ENCODE data around the gene HHAT.

The HHAT gene

DNA sequence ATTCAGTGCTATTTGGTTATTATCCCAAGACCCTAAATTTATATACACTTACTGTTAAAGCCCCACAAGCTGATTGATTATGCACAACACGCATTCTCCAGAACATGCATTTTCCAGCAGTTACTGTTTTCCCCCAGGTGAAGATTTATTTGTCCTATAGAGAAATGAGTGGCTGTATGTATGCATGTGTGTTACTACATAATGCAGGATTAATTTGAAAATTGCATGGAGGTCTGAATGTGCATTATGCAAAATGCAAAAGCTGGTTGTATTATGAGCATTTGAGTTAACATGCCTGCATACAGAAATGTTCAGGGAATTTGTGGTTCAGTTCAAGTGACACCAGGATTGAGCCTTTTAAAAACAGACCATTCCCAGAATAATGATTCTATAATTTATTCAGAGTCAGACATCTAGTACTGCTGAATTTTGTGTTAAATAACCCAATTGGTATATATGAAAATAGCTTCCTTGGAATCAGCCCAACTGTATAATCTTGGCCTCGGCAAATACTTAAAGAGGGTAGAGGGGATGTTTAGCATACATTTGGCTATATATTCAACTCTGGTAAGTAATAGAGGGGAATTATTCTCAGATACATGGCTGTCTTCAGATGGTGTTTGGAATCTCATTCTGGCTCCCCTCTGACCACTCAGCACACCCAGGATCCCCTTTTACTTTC, 320.0 kb downstream of the HHAT start:
- ChIA-PET POLR2A (no interaction called here), CTCF (interaction anchor here (0.8 to 0.9 kb wide), 2 partner anchors 18 to 31 kb away, joined by 3 to 4 read pairs; no protein-coding TSS in a partner anchor)
- H3K4me3 ChIP-seq (ENCODE audit: low read depth, low read length) = no peak overlapping the region
- TF ChIP-seq, protein P1, sequence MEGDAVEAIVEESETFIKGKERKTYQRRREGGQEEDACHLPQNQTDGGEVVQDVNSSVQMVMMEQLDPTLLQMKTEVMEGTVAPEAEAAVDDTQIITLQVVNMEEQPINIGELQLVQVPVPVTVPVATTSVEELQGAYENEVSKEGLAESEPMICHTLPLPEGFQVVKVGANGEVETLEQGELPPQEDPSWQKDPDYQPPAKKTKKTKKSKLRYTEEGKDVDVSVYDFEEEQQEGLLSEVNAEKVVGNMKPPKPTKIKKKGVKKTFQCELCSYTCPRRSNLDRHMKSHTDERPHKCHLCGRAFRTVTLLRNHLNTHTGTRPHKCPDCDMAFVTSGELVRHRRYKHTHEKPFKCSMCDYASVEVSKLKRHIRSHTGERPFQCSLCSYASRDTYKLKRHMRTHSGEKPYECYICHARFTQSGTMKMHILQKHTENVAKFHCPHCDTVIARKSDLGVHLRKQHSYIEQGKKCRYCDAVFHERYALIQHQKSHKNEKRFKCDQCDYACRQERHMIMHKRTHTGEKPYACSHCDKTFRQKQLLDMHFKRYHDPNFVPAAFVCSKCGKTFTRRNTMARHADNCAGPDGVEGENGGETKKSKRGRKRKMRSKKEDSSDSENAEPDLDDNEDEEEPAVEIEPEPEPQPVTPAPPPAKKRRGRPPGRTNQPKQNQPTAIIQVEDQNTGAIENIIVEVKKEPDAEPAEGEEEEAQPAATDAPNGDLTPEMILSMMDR (IDR thresholded peaks at IDR 0.05; ENCODE audit: insufficient read depth, low read length, missing control alignments) = no peak
- DNase-seq (ENCODE audit: low read depth, low spot score) = no peak

DNA sequence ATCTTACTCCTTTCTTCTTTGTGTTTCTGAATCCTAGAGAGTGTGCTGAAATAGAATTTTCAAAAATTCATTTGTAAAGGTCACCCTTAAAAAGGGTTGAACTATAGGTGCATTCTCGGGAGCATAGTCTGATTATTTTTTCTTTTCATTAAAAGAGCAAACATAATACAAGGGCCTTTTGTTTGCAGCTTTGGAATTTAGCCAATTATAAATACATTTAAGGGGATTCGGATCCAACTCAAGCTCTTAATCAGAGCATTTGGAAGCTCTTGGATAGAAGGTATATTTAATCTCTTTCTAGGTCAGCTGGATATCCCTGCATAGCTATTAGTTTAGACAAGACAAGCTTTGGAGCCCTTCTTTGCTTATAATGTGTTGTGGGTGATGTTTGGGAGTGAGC, 321.7 kb downstream of the HHAT start:
- TF ChIP-seq, protein P1 (IDR thresholded peaks at IDR 0.05; ENCODE audit: insufficient read depth, low read length, missing control alignments) = no peak
- no peak for DNase-seq (ENCODE audit: low read depth, low spot score)
- POLR2A ChIA-PET = no interaction called here
- CTCF ChIA-PET = interaction anchor here (0.6 to 1.0 kb wide), 2 partner anchors 68 to 149 kb away, joined by 3 read pairs; no protein-coding TSS in a partner anchor
- no peak overlapping the region for H3K4me3 ChIP-seq (ENCODE audit: low read depth, low read length)

DNA sequence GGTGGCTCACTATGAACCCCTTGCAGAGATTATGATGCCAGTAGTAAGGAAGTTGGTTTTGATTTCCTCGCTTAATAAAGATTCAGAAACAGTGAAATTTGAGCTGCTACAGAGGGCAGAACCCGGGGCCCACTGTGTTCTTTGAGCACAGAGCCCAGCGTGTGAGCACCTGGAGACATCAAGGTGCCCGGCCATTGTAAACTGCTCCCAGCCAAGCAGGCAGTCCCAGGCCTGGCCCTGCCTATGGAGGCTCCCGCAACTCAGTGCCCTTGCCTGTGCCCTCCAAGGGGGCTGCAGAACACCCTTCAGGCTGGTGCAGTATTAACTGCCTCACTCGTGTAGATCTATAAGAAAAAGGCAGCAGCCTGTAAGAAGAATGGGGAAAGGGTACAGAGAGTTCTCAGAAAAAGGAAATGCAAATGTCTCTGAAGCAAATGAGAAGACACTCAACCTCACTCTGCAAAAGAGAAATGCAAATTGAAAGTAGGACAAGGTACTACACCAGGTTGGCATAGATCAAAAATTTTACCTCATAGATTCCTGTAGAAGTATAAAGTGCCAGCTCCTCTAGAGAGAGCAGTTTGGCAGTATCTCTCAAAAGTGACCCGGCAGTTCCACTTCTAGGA, 323.7 kb downstream of the HHAT start:
- no peak for DNase-seq (ENCODE audit: low read depth, low spot score)
- POLR2A ChIA-PET = no interaction called here
- TF ChIP-seq, protein P1 (IDR thresholded peaks at IDR 0.05; ENCODE audit: insufficient read depth, low read length, missing control alignments) = no peak
- H3K4me3 ChIP-seq (ENCODE audit: low read depth, low read length) = no peak overlapping the region
- CTCF ChIA-PET = no interaction called here

DNA sequence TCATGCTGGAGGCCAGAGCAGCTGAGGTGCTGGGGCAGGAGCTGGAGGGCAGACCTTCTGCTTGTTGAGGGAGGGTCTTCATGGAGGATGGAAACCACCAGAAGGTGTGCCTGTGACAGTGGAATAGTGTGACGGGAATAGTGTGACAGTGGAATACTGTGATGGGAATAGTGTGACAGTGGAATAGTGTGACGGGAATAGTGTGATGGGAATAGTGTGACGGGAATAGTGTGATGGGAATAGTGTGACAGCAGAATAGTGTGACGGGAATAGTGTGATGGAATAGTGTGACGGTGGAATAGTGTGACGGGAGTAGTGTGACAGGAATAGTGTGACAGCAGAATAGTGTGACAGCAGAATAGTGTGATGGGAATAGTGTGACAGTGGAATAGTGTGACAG, 325.1 kb downstream of the HHAT start:
- ChIA-PET POLR2A (no interaction called here), CTCF (no interaction called here)
- no peak for DNase-seq (ENCODE audit: low read depth, low spot score)

DNA sequence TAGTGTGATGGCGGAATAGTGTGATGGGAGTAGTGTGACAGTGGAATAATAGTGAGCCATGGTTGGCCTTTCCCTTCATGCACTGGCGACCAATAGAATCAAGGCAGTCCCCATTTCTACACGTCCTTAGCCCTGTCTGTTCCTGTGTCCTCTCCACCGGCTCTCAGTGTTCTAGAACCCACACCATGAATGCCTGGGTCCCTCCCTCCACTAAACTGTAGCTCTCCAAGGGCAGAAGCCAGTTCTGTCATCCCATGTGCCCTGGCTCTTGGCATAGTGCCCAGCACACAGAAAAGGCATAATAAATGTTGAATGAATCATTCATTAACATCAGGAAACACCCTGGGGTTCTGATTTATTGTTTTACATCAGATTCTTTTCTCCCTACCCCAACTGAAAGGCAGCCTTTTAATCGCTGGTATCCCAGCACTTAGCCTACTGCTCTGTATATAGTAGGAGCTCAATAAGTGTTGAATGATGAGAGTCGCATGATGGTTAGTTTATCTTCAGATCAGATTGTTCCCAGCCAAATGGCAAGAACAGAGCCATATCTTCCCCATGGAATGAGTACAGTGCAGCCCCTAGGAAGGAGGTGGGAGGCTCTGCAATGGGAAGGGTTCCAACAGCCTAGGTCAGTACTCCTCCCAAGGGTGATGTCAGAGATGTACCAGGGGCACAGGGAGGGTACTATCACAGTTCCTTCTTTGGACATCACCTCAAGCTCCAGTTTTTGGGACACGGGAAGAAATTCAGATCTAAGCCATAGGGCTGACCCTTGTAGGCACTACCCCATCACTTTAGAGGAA, 325.7 kb downstream of the HHAT start:
- H3K4me3 ChIP-seq (ENCODE audit: low read depth, low read length) = no peak overlapping the region
- DNase-seq (ENCODE audit: low read depth, low spot score) = no peak
- TF ChIP-seq, protein P1 (IDR thresholded peaks at IDR 0.05; ENCODE audit: insufficient read depth, low read length, missing control alignments) = no peak
- POLR2A ChIA-PET = no interaction called here
- CTCF ChIA-PET = interaction anchor here (1.3 to 1.5 kb wide), 2 partner anchors 9 to 480 kb away, joined by 4 to 5 read pairs; partner anchors contain the start of gene KCNH1

More for the DNA sequence above, 325.1 kb downstream of the HHAT start:
- TF ChIP-seq, protein P1 (IDR thresholded peaks at IDR 0.05; ENCODE audit: insufficient read depth, low read length, missing control alignments) = no peak
- no peak overlapping the region for H3K4me3 ChIP-seq (ENCODE audit: low read depth, low read length)

DNA sequence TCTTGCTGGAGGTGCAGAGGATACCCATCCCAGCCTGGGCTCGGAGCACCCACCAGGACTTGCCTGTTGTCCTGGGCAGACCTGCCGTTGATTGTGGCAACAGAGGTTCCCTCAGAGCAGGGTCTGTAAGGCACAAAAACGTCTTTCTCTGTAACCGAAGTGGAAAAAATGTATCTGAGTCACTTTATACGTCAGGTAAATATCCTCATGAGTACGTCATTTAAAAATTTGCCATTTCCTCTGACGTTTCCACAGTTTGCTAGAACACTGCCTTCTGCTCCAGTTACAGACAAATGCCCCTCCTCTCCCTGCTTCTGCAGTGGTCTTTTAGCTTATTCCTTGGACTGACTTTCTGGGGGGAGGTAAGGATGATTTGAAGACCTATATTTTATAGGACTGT, 326.8 kb downstream of the HHAT start:
- H3K4me3 ChIP-seq (ENCODE audit: low read depth, low read length) = no peak overlapping the region
- ChIA-PET CTCF (interaction anchor here (1.3 to 1.5 kb wide), 2 partner anchors 8 to 479 kb away, joined by 4 to 5 read pairs; partner anchors contain the start of gene KCNH1), POLR2A (no interaction called here)
- TF ChIP-seq, protein P1 (IDR thresholded peaks at IDR 0.05; ENCODE audit: insufficient read depth, low read length, missing control alignments) = no peak
- DNase-seq (ENCODE audit: low read depth, low spot score) = no peak

Measured in AG04449 (cell line).